WERI-Rb-1 (cell line): Measurements from ENCODE around the gene PCK1.

Experiments used
- DNase-seq: peaks from one replicate; pipeline ENCODE4 v3.0.0-alpha.2; 2020
- H3K27ac ChIP-seq: fragments of 250-450 bp; sonication (Bioruptor Pico); 2 replicates; pipeline ENCODE4 v1.5.1; 2020; ENCODE audit warnings: mild to moderate bottlenecking, moderate library complexity
- H3K27me3 ChIP-seq: fragments of 250-450 bp; sonication (Bioruptor Pico); 2 replicates; pipeline ENCODE4 v1.5.1; 2021; ENCODE audit warnings: mild to moderate bottlenecking, low read depth, moderate library complexity; ENCODE audit not compliant: insufficient read depth, severe bottlenecking
- H3K36me3 ChIP-seq: fragments of 250-450 bp; sonication (Bioruptor Pico); 2 replicates; pipeline ENCODE4 v1.5.1; 2020; ENCODE audit warnings: mild to moderate bottlenecking, moderate library complexity
- H3K4me3 ChIP-seq: 2 replicates; pipeline ENCODE4 v1.5.1; 2011; ENCODE audit warnings: low read depth, mild to moderate bottlenecking, control low read depth, low read length
- H3K9me3 ChIP-seq: fragments of 250-450 bp; sonication (Bioruptor Pico); 2 replicates; pipeline ENCODE4 v1.5.1; 2021; ENCODE audit warnings: mild to moderate bottlenecking, moderate library complexity; ENCODE audit not compliant: severe bottlenecking
- TF ChIP-seq, protein P1 (sequence below): IDR thresholded peaks from 2 replicates; pipeline ENCODE4 v1.5.1; 2011; ENCODE audit warnings: low read depth, mild to moderate bottlenecking, control low read depth, inconsistent platforms, low read length

Gene PCK1

GRCh38 chr20:57593134-57593886 lies 32.4 kb downstream of the PCK1 start:
- TF ChIP-seq, protein P1, sequence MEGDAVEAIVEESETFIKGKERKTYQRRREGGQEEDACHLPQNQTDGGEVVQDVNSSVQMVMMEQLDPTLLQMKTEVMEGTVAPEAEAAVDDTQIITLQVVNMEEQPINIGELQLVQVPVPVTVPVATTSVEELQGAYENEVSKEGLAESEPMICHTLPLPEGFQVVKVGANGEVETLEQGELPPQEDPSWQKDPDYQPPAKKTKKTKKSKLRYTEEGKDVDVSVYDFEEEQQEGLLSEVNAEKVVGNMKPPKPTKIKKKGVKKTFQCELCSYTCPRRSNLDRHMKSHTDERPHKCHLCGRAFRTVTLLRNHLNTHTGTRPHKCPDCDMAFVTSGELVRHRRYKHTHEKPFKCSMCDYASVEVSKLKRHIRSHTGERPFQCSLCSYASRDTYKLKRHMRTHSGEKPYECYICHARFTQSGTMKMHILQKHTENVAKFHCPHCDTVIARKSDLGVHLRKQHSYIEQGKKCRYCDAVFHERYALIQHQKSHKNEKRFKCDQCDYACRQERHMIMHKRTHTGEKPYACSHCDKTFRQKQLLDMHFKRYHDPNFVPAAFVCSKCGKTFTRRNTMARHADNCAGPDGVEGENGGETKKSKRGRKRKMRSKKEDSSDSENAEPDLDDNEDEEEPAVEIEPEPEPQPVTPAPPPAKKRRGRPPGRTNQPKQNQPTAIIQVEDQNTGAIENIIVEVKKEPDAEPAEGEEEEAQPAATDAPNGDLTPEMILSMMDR, result no peak
- DNase-seq, result peak; percentile 23
- no peaks in the 10 kb centered on the region for H3K27me3 ChIP-seq

DNA sequence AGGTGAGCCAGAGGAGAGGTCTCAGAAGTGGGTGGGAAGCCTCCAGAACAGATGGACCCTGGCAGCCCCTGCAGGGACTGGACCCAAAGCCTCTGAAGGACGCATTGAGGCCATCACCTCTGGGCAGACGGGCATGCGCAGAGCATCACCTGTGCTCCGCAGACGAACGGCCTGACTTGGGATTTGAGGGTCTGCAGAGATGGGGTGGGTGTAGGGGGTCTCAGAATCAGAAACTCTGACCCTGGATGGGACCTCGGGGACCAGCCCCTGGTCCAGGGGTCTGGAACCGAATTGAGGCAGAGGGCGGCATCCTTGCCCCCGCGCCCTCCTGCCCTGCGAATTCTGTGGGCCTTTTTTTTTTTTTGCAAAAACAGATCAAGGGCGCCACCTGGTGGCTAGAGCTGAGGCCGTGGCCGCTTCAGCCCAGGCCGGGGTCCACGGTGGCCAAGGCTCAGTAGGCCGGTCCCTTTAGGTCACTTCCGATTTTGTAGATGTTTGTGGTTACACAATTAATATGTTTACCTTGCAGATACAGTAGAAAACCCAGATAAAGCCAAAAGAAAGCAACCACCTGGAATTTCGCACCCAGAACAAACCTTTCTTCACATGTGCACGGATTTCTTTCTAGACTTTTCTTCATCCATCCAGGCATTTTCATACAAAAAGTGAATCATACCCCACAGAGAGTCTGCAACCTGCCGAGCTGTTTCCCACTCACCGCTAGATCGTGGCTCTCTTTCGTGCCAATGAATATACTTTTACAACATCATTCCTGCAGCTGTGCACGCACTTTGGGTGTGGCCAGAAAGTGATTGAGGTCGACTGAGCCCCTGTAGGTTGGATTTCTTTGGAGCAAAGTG lies 33.4 kb downstream of the PCK1 start:
- no peaks in the 10 kb centered on the region for H3K36me3 ChIP-seq
- H3K9me3 ChIP-seq, result no peaks in the 10 kb centered on the region
- peak; percentile 44 for DNase-seq
- no peak overlapping the region for H3K27ac ChIP-seq
- H3K4me3 ChIP-seq, result no peak overlapping the region
- TF ChIP-seq, protein P1, result peak; percentile 67
- H3K27me3 ChIP-seq, result no peaks in the 10 kb centered on the region

More at GRCh38 chr20:57593134-57593886, 32.4 kb downstream of the PCK1 start:
- no peak overlapping the region for H3K4me3 ChIP-seq
- no peaks in the 10 kb centered on the region for H3K9me3 ChIP-seq
- H3K36me3 ChIP-seq, result no peaks in the 10 kb centered on the region
- no peak overlapping the region for H3K27ac ChIP-seq

DNA sequence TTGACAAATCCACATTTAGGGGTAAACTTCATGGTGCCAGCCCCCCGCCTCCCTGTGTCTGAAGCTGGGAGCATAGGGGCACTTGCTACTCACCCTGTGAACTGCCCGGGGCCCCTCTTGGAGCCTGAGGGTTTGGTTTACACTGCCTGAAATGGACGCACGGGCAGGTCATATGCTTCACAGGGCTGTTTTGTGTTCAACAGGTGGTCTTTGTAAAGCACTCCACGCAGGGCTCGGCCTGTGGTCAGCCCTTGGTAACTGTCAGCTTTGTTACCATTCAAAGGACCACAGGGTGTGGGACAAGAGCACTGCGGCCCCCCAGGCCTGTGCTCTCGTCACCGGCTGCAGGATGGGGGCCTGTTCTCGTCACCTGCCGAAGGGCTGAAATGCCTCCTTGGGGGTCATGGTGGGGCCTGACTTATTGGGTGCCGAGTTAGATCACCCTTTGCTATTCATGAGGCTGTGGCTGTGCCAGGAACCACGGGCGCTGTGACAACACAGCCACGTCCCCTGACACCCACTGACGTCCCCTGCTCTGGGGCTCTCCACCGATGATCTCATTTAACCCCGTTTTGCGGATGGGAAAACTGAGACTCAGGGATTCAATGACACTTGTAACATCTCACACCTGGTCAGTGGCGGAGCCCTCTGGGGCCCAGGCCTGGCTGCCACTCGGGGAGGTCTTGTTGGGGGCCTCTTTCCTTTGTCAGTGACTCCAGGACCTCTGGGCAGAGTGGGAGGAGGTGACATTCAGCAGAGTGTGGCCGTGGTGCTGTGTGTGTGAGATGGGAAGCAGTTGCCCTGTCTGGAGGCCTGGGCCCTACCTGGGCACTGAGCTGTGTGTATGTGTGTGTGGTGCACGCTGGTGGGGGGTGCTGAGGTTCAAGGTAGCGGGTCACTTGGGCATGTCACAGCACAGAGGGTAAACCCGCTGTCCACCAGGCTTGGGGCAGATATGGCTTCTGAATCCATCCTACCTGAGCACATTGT lies 34.4 kb downstream of the PCK1 start:
- no peak overlapping the region for H3K4me3 ChIP-seq
- no peaks in the 10 kb centered on the region for H3K27me3 ChIP-seq
- H3K9me3 ChIP-seq, result no peaks in the 10 kb centered on the region
- DNase-seq, result no peak
- TF ChIP-seq, protein P1, result no peak
- no peak overlapping the region for H3K27ac ChIP-seq
- no peaks in the 10 kb centered on the region for H3K36me3 ChIP-seq

DNA sequence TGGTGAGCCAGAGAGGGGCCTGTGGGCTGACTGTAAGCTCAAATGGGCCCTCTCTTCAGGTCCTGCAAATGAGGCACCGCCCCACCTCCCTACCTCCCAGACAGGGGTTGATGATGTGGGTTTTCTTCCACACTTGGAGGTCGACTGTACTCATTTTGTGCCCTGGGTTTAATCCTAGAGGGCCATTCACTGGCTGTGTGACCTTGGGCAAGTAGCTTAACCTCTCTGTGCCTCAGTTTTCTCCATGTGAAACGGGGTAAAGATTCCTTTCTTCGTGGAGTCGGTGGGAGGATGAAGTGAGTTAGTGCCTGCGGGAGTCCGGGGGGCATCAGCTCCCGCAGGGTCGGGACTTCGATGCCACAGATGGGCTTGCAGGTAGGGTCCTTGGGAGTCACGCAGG lies 35.4 kb downstream of the PCK1 start:
- H3K36me3 ChIP-seq, result no peaks in the 10 kb centered on the region
- no peak for DNase-seq
- H3K4me3 ChIP-seq, result no peak overlapping the region
- TF ChIP-seq, protein P1, result no peak
- no peaks in the 10 kb centered on the region for H3K27me3 ChIP-seq
- no peaks in the 10 kb centered on the region for H3K9me3 ChIP-seq
- H3K27ac ChIP-seq, result no peak overlapping the region
